Kidney (tissue), 14 donors: ENCODE data around the gene FRMD1. TPM values are rescaled to one million over a fixed set of nuclear protein-coding genes. Genes with fewer than 3 reads are reported as not detected.

Experiments used
- DNase-seq, 5 donors: peaks; one replicate each; pipeline ENCODE4 v3.0.0-alpha.2; 2013 to 2020
- FAIRE-seq: peaks from 2 replicates; lab custom pipeline; 2012; peaks lifted over from hg19 to GRCh38; lab: Jason Lieb, UNC
- H3K27ac ChIP-seq, 2 donors: one replicate each; pipeline ENCODE4 v1.7.0; 2013; ENCODE audit warnings: low read depth in 2 of 2, low read length in 2 of 2, inconsistent platforms in 1 of 2
- H3K27me3 ChIP-seq: one replicate; pipeline ENCODE4 v1.7.1; 2013; ENCODE audit warnings: low read length, inconsistent platforms; ENCODE audit not compliant: control insufficient read depth, insufficient read depth
- H3K36me3 ChIP-seq, 3 donors: one replicate each; pipeline versions ENCODE4 v1.7.0 to v1.7.1; 2013; ENCODE audit warnings: low read length in 3 of 3, control low read depth in 1 of 3, inconsistent platforms in 1 of 3; ENCODE audit not compliant: insufficient read depth in 3 of 3, control insufficient read depth in 2 of 3
- H3K4me1 ChIP-seq, 3 donors: one replicate each; pipeline versions ENCODE4 v1.7.0 to v1.7.1; 2013; ENCODE audit warnings: low read length in 3 of 3, inconsistent platforms in 1 of 3, low read depth in 1 of 3; ENCODE audit not compliant: control insufficient read depth in 2 of 3, insufficient read depth in 2 of 3
- H3K4me3 ChIP-seq, 3 donors: one replicate each; pipeline versions ENCODE4 v1.7.0 to v1.8.1; 2013; ENCODE audit warnings: low read length in 3 of 3, control low read depth in 1 of 3, inconsistent platforms in 1 of 3
- H3K9ac ChIP-seq, 3 donors: one replicate each; pipeline versions ENCODE4 v1.7.0 to v1.7.1; 2013; ENCODE audit warnings: low read length in 3 of 3, control low read depth in 1 of 3, inconsistent platforms in 1 of 3
- H3K9me3 ChIP-seq, 3 donors: one replicate each; pipeline versions ENCODE4 v1.7.0 to v1.7.1; 2013; ENCODE audit warnings: low read length in 3 of 3, control low read depth in 1 of 3, inconsistent platforms in 1 of 3; ENCODE audit not compliant: control insufficient read depth in 2 of 3, insufficient read depth in 1 of 3
- intact Hi-C: fragments of 100-400 bp; cut with DNase I; formaldehyde crosslinking; loops from one replicate; pipeline ENCODE4 v1.11.1; 2022
- polyA plus RNA-seq: library from polyadenylated mRNA; stranded (reverse); fragments of 350-450 nt; fragmentation: Illumina TruSeq; extraction: RNeasy Lipid Tissue Mini Kit (QIAGEN cat#74804); gene quantifications from one replicate; pipeline ENCODE4 v1.2.3, GENCODE V29; 2014; ENCODE audit warnings: low read depth, low replicate concordance; ENCODE audit not compliant: insufficient read depth
- total RNA-seq: library from RNA; stranded (reverse); fragmentation: NEBNext Ultra II Directional; extraction: Animal tissue kit (Norgen Biotek cat#: 25700); gene quantifications from one replicate; pipeline ENCODE4 v1.2.1, GENCODE V29; 2021
- TF ChIP-seq, protein P1 (sequence below): IDR thresholded peaks from 3 replicates; pipeline ENCODE4 v1.5.1; 2012; ENCODE audit warnings: mild to moderate bottlenecking, moderate library complexity, borderline replicate concordance; ENCODE audit not compliant: insufficient read depth; ENCODE audit errors: extremely low read depth
- donor health status: control.
- donor health status: control.
- donor health status: control.
- donor health status: control.
- donor health status: control.
- donor health status: DM: yes; HTN: yes; CAD: no.
- donor health status: Normal renal cell carcinoma (clear cell type).

Gene FRMD1
- total and polyA plus RNA-seq, 2 donors from 2014 or later: 1.1 to 7.5 TPM

DNA sequence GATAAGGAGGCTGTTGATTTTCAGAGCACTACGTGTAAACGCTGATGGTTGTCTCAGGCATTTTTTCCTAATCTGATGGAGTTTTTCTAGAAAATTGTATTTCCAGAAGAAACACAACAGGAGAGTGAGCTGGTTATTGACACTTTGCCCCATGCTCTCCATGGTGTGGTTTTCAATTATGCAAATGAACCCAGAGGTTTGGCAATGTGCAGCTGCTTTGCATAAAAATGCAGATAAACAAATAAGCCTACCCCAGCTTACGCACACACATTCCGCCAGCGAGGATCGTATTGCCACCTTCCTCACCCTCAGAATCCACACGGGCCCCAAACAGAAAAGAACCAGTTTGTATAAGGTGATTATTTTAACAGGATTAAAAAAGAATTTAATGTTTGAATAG, 45.1 kb upstream of the FRMD1 start:
- H3K4me1 ChIP-seq: no peaks in the 10 kb centered on the region
- no peak overlapping the region for H3K27ac ChIP-seq
- TF ChIP-seq, protein P1, sequence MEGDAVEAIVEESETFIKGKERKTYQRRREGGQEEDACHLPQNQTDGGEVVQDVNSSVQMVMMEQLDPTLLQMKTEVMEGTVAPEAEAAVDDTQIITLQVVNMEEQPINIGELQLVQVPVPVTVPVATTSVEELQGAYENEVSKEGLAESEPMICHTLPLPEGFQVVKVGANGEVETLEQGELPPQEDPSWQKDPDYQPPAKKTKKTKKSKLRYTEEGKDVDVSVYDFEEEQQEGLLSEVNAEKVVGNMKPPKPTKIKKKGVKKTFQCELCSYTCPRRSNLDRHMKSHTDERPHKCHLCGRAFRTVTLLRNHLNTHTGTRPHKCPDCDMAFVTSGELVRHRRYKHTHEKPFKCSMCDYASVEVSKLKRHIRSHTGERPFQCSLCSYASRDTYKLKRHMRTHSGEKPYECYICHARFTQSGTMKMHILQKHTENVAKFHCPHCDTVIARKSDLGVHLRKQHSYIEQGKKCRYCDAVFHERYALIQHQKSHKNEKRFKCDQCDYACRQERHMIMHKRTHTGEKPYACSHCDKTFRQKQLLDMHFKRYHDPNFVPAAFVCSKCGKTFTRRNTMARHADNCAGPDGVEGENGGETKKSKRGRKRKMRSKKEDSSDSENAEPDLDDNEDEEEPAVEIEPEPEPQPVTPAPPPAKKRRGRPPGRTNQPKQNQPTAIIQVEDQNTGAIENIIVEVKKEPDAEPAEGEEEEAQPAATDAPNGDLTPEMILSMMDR: no peak
- FAIRE-seq (no peak), DNase-seq (peak in 2 of 5 donors; percentile 7 to 11)
- no peak overlapping the region for H3K9ac ChIP-seq
- no peaks in the 10 kb centered on the region for H3K36me3 ChIP-seq
- H3K27me3 ChIP-seq: no peaks in the 10 kb centered on the region
- intact Hi-C loops: no loop called here
- no peaks in the 10 kb centered on the region for H3K9me3 ChIP-seq
- H3K4me3 ChIP-seq: no peak overlapping the region

DNA sequence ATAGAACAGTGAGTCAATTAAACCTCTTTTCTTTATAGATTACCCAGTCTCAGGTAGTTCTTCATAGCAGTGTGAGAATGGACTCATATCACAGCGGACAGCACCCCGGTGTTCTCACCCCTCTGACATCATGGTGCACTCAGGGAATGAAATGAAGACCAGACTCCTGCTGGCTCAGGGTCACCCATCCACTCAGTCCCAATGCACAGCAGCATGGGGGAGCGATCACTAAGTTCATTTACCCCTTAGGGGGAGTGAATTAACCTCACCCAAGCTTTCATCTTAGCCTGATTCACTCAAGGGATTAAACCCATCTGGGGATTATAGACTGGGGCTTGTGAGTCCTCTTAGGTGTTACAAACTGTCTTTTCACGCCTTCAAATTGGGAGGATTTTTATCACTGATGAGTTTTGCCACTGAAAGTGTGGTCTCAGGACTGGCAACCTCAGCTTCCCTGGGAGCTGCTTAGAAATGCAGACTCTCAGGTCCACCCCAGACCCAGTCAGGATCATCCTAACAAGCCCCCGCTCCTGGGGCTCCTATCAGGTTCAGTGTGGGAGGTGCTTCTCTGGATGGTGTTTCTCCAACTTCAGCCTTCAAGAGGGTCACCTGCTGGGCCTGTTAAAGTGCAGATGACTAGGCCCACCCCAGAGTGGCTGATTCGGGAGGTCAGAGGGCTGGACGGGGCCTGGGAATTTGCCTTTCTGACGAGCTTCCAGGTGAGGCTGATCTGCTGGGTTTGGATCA, 44.3 kb upstream of the FRMD1 start:
- H3K4me3 ChIP-seq: no peak overlapping the region
- H3K9ac ChIP-seq: no peak overlapping the region
- no peak for FAIRE-seq
- peak in 3 of 5 donors; percentile 4 to 29 (median 13) for DNase-seq
- no peaks in the 10 kb centered on the region for H3K27me3 ChIP-seq
- TF ChIP-seq, protein P1: no peak
- no peaks in the 10 kb centered on the region for H3K36me3 ChIP-seq
- intact Hi-C loops: no loop called here
- H3K4me1 ChIP-seq: no peaks in the 10 kb centered on the region
- H3K9me3 ChIP-seq: no peaks in the 10 kb centered on the region
- no peak overlapping the region for H3K27ac ChIP-seq

DNA sequence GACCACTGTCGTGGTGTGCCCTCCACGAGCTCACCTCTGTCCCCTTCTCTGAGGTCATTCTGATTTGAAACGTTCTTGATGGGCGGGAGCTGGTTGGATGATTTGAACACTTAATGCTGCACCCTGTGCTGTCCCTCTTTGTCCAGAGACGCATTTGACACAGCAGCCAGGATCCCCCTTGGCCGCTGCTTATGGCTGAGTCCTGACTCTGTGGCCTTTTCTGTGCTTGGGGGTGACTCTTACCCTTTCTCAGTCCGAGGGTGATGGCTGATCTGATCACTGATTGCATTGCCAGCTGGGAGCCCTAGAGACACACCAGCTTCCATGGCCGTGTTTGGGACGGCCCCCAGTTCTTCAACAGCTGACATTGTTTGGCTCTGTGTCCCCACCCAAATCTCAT, 43.5 kb upstream of the FRMD1 start:
- Histone ChIP-seq H3K9me3 (no peaks in the 10 kb centered on the region), H3K27ac (no peak overlapping the region), H3K4me1 (no peaks in the 10 kb centered on the region), H3K27me3 (no peaks in the 10 kb centered on the region), H3K4me3 (no peak overlapping the region), H3K9ac (no peak overlapping the region), H3K36me3 (no peaks in the 10 kb centered on the region)
- TF ChIP-seq, protein P1: no peak
- intact Hi-C loops: no loop called here
- DNase-seq (peak in 1 of 5 donors; percentile 2), FAIRE-seq (no peak)
